Loucy (cell line): Measurements from ENCODE around the gene SLC16A10.
"Not testable (repeated sequence)": the region's sequence is repeated elsewhere in the genome, so short reads cannot be mapped to it uniquely, and the experiment has no call there.

Experiments
- H2AFZ ChIP-seq: fragments of 200-600 bp; sonication (generic); 2 replicates; pipeline ENCODE4 v1.6.0; 2016; ENCODE audit warnings: antibody characterized with exemption, mild to moderate bottlenecking, low read length, moderate library complexity
- H3F3A ChIP-seq: fragments of 200-600 bp; 2 replicates; pipeline ENCODE4 v1.6.0; 2016; ENCODE audit warnings: antibody characterized with exemption, low read depth, mild to moderate bottlenecking
- H3K27me3 ChIP-seq: fragments of 200-600 bp; sonication (generic); 2 replicates; pipeline ENCODE4 v1.6.1; 2014; ENCODE audit warnings: low read length, mild to moderate bottlenecking; ENCODE audit not compliant: insufficient read depth, poor library complexity, severe bottlenecking
- H3K36me3 ChIP-seq: fragments of 200-600 bp; sonication (generic); 2 replicates; pipeline ENCODE4 v1.6.1; 2016; ENCODE audit warnings: low read length; ENCODE audit not compliant: insufficient read depth
- H3K4me1 ChIP-seq: fragments of 200-600 bp; sonication (generic); 2 replicates; pipeline ENCODE4 v1.5.1; 2014; ENCODE audit warnings: low read length, mild to moderate bottlenecking; ENCODE audit not compliant: insufficient read depth, poor library complexity, severe bottlenecking
- H3K4me2 ChIP-seq: fragments of 200-600 bp; sonication (generic); 2 replicates; pipeline ENCODE4 v1.6.0; 2014; ENCODE audit warnings: antibody characterized with exemption, low read length, low read depth, mild to moderate bottlenecking; ENCODE audit not compliant: poor library complexity, severe bottlenecking
- H3K4me3 ChIP-seq: fragments of 200-600 bp; sonication (generic); 2 replicates; pipeline ENCODE4 v1.5.1; 2014; ENCODE audit warnings: low read length, mild to moderate bottlenecking, mixed read lengths; ENCODE audit not compliant: poor library complexity, severe bottlenecking
- H3K79me2 ChIP-seq: fragments of 200-600 bp; sonication (generic); 2 replicates; pipeline ENCODE4 v1.6.1; 2014; ENCODE audit warnings: low read length; ENCODE audit not compliant: insufficient read depth
- H3K9ac ChIP-seq: fragments of 200-600 bp; sonication (generic); 2 replicates; pipeline ENCODE4 v1.6.0; 2014; ENCODE audit warnings: mild to moderate bottlenecking, low read depth, low read length, moderate library complexity; ENCODE audit not compliant: poor library complexity, severe bottlenecking
- H3K9me2 ChIP-seq: fragments of 200-600 bp; sonication (generic); replicated peaks from 2 replicates; pipeline ENCODE4 v1.6.1; 2016; ENCODE audit warnings: low read depth, low read length, mixed read lengths
- H3K9me3 ChIP-seq: fragments of 200-600 bp; sonication (generic); 2 replicates; pipeline ENCODE4 v1.6.1; 2014; ENCODE audit warnings: mild to moderate bottlenecking, antibody characterized with exemption, low read length, low read depth; ENCODE audit not compliant: insufficient read depth
- H4K20me1 ChIP-seq: fragments of 200-600 bp; sonication (generic); 2 replicates; pipeline ENCODE4 v1.6.0; 2014; ENCODE audit warnings: antibody characterized with exemption, low read length, mild to moderate bottlenecking; ENCODE audit not compliant: insufficient read depth, poor library complexity, severe bottlenecking
- EZH2phosphoT487 ChIP-seq: fragments of 200-600 bp; IDR thresholded peaks from 2 replicates; pipeline ENCODE4 v1.6.1; 2018; ENCODE audit warnings: antibody characterized with exemption, mild to moderate bottlenecking, moderate library complexity, borderline replicate concordance
- TF ChIP-seq, protein P1 (sequence below): fragments of 200-600 bp; sonication (generic); conservative IDR thresholded peaks from 2 replicates; pipeline ENCODE4 v1.5.1; 2014; ENCODE audit warnings: mild to moderate bottlenecking, antibody characterized with exemption, low read length

SLC16A10 gene

GRCh38 chr6:111129013-111129412 is 41.7 kb downstream of the SLC16A10 start:
- no peaks in the 10 kb centered on the region for H3K9me2 ChIP-seq
- TF ChIP-seq, protein P1, sequence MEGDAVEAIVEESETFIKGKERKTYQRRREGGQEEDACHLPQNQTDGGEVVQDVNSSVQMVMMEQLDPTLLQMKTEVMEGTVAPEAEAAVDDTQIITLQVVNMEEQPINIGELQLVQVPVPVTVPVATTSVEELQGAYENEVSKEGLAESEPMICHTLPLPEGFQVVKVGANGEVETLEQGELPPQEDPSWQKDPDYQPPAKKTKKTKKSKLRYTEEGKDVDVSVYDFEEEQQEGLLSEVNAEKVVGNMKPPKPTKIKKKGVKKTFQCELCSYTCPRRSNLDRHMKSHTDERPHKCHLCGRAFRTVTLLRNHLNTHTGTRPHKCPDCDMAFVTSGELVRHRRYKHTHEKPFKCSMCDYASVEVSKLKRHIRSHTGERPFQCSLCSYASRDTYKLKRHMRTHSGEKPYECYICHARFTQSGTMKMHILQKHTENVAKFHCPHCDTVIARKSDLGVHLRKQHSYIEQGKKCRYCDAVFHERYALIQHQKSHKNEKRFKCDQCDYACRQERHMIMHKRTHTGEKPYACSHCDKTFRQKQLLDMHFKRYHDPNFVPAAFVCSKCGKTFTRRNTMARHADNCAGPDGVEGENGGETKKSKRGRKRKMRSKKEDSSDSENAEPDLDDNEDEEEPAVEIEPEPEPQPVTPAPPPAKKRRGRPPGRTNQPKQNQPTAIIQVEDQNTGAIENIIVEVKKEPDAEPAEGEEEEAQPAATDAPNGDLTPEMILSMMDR: no peak
- no peak for TF ChIP-seq EZH2phosphoT487
- H3K79me2 ChIP-seq: peaks cover 31% of the 10 kb centered on the region
- no peaks in the 10 kb centered on the region for H4K20me1 ChIP-seq
- no peak overlapping the region for H3K4me3 ChIP-seq
- H3K27me3 ChIP-seq: no peaks in the 10 kb centered on the region
- no peak overlapping the region for H2AFZ ChIP-seq
- H3K4me2 ChIP-seq: no peak overlapping the region
- H3K36me3 ChIP-seq: peaks cover 16% of the 10 kb centered on the region; the same call in 1 of the 2 replicates
- H3K9ac ChIP-seq: no peak overlapping the region
- H3F3A ChIP-seq: no peaks in the 10 kb centered on the region
- H3K4me1 ChIP-seq: peaks cover 5% of the 10 kb centered on the region
- no peaks in the 10 kb centered on the region for H3K9me3 ChIP-seq

GRCh38 chr6:111131018-111131417 is 43.7 kb downstream of the SLC16A10 start:
- peaks cover 16% of the 10 kb centered on the region; the same call in 1 of the 2 replicates for H3K36me3 ChIP-seq
- H3F3A ChIP-seq, H4K20me1 ChIP-seq, H3K9me2 ChIP-seq, H3K9ac ChIP-seq, H3K4me1 ChIP-seq, H3K9me3 ChIP-seq, H3K4me3 ChIP-seq, H3K27me3 ChIP-seq, H3K4me2 ChIP-seq, H2AFZ ChIP-seq: not testable (repeated sequence)
- H3K79me2 ChIP-seq: peaks cover 25% of the 10 kb centered on the region

DNA sequence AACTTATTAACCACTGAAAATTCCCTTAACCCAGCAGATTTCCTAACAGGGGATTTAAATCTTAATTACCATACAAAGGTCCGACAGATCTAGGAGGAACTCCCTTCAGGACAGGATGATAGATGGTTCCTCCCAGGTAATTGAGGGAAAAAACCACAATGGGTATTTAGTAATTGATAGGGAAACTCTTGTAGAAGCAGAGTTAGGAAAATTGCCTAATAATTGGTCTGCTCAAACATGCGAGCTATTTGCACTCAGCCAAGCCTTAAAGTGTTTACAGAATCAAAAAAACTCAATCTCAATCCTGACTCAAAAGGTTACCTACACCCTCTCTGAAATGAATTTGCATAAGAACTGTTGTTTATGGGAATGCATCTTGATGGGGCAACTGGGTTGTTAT is 45.4 kb downstream of the SLC16A10 start:
- not testable (repeated sequence) for H3K27me3 ChIP-seq, H3K9ac ChIP-seq, H2AFZ ChIP-seq, H3K9me3 ChIP-seq, H3K9me2 ChIP-seq, H3F3A ChIP-seq, H3K4me3 ChIP-seq, H3K4me2 ChIP-seq, H4K20me1 ChIP-seq, H3K4me1 ChIP-seq
- Histone ChIP-seq H3K79me2 (peaks cover 12% of the 10 kb centered on the region; the same call in 1 of the 2 replicates), H3K36me3 (peaks cover 16% of the 10 kb centered on the region; the same call in 1 of the 2 replicates)

GRCh38 chr6:111134236-111134869 is 47.0 kb downstream of the SLC16A10 start:
- not testable (repeated sequence) for H3K27me3 ChIP-seq, H3K4me1 ChIP-seq, H3K79me2 ChIP-seq, H3F3A ChIP-seq, H3K4me3 ChIP-seq, H3K4me2 ChIP-seq, H4K20me1 ChIP-seq, H2AFZ ChIP-seq, H3K9me3 ChIP-seq, H3K9me2 ChIP-seq, H3K9ac ChIP-seq
- H3K36me3 ChIP-seq: peaks cover 23% of the 10 kb centered on the region; the same call in 1 of the 2 replicates

- peaks cover 29% of the 10 kb centered on the region; the same call in 1 of the 2 replicates for H3K36me3 ChIP-seq
- not testable (repeated sequence) for H4K20me1 ChIP-seq, H2AFZ ChIP-seq
Observed at GRCh38 chr6:111137489-111138093, 50.3 kb downstream of the SLC16A10 start.

More at GRCh38 chr6:111137489-111138093, 50.3 kb downstream of the SLC16A10 start:
- H3K27me3 ChIP-seq, H3K4me2 ChIP-seq, H3K9me2 ChIP-seq, H3K9me3 ChIP-seq, H3K9ac ChIP-seq, H3K4me1 ChIP-seq, H3K4me3 ChIP-seq, H3K79me2 ChIP-seq, H3F3A ChIP-seq: not testable (repeated sequence)
